ENCODE measurements around the gene IDI2. TPM values are rescaled to one million over a fixed set of nuclear protein-coding genes. Genes with fewer than 3 reads are reported as not detected.

Gene IDI2
- total RNA-seq, 1 experiment from 2014 or later, result 0.08 TPM

GRCh38 chr10:992467-992866, 33.2 kb downstream of the IDI2 start:
- in situ Hi-C loops (cut with HindIII; ENCODE audit: low pct_unique_long_range_greater_than_20kb, low sequenced_read_pairs), result no loop called here

GRCh38 chr10:990808-991207, 34.9 kb downstream of the IDI2 start:
- in situ Hi-C loops (cut with HindIII; ENCODE audit: low pct_unique_long_range_greater_than_20kb, low sequenced_read_pairs), result no loop called here
- no peak for DNase-seq (ENCODE audit: low read depth, low spot score)

More at GRCh38 chr10:992467-992866, 33.2 kb downstream of the IDI2 start:
- no peak for DNase-seq (ENCODE audit: low read depth, low spot score)

- in situ Hi-C loops (cut with HindIII; ENCODE audit: low pct_unique_long_range_greater_than_20kb, low sequenced_read_pairs), result no loop called here
- no peak for DNase-seq (ENCODE audit: low read depth, low spot score)
These were observed 36.8 kb downstream of the IDI2 start for GRCh38 chr10:988667-989545.

- DNase-seq (ENCODE audit: low read depth, low spot score), result peak; percentile 94
- in situ Hi-C loops (cut with HindIII; ENCODE audit: low pct_unique_long_range_greater_than_20kb, low sequenced_read_pairs), result no loop called here
These were observed 37.6 kb downstream of the IDI2 start, which contains the start of gene GTPBP4 for GRCh38 chr10:987870-988666. TSS of gene GTPBP4 (plus strand) at chr10:988434. CDS start at chr10:988480, 46 bp downstream.

- in situ Hi-C loops (cut with HindIII; ENCODE audit: low pct_unique_long_range_greater_than_20kb, low sequenced_read_pairs), result no loop called here
- no peak for DNase-seq (ENCODE audit: low read depth, low spot score)
These were observed 38.1 kb downstream of the IDI2 start for GRCh38 chr10:987620-987869.

GRCh38 chr10:986881-987619, 38.6 kb downstream of the IDI2 start:
- DNase-seq (ENCODE audit: low read depth, low spot score), result no peak
- in situ Hi-C loops (cut with HindIII; ENCODE audit: low pct_unique_long_range_greater_than_20kb, low sequenced_read_pairs), result no loop called here

- in situ Hi-C loops (cut with HindIII; ENCODE audit: low pct_unique_long_range_greater_than_20kb, low sequenced_read_pairs), result no loop called here
- DNase-seq (ENCODE audit: low read depth, low spot score), result no peak
These were observed 39.4 kb downstream of the IDI2 start for GRCh38 chr10:986137-986825.

- no peak for DNase-seq (ENCODE audit: low read depth, low spot score)
- in situ Hi-C loops (cut with HindIII; ENCODE audit: low pct_unique_long_range_greater_than_20kb, low sequenced_read_pairs), result no loop called here
These were observed 40.3 kb downstream of the IDI2 start for GRCh38 chr10:985361-985760.

- no peak for DNase-seq (ENCODE audit: low read depth, low spot score)
- in situ Hi-C loops (cut with HindIII; ENCODE audit: low pct_unique_long_range_greater_than_20kb, low sequenced_read_pairs), result no loop called here
These were observed 41.5 kb downstream of the IDI2 start for GRCh38 chr10:983971-984655.

- DNase-seq (ENCODE audit: low read depth, low spot score), result no peak
- in situ Hi-C loops (cut with HindIII; ENCODE audit: low pct_unique_long_range_greater_than_20kb, low sequenced_read_pairs), result no loop called here
These were observed 42.3 kb downstream of the IDI2 start for GRCh38 chr10:983401-983800.

- DNase-seq (ENCODE audit: low read depth, low spot score), result no peak
- in situ Hi-C loops (cut with HindIII; ENCODE audit: low pct_unique_long_range_greater_than_20kb, low sequenced_read_pairs), result no loop called here
These were observed 45.1 kb downstream of the IDI2 start for GRCh38 chr10:980468-981093.

GRCh38 chr10:978826-979421, 46.7 kb downstream of the IDI2 start:
- in situ Hi-C loops (cut with HindIII; ENCODE audit: low pct_unique_long_range_greater_than_20kb, low sequenced_read_pairs), result no loop called here
- no peak for DNase-seq (ENCODE audit: low read depth, low spot score)

GRCh38 chr10:976316-976715, 49.3 kb downstream of the IDI2 start:
- in situ Hi-C loops (cut with HindIII; ENCODE audit: low pct_unique_long_range_greater_than_20kb, low sequenced_read_pairs), result no loop called here
- DNase-seq (ENCODE audit: low read depth, low spot score), result no peak

GRCh38 chr10:974785-975074, 50.9 kb downstream of the IDI2 start:
- in situ Hi-C loops (cut with HindIII; ENCODE audit: low pct_unique_long_range_greater_than_20kb, low sequenced_read_pairs), result no loop called here
- DNase-seq (ENCODE audit: low read depth, low spot score), result no peak

- in situ Hi-C loops (cut with HindIII; ENCODE audit: low pct_unique_long_range_greater_than_20kb, low sequenced_read_pairs), result no loop called here
- peak; percentile 59 for DNase-seq (ENCODE audit: low read depth, low spot score)
These were observed 51.4 kb downstream of the IDI2 start for GRCh38 chr10:974038-974784.

GRCh38 chr10:972763-973162, 52.9 kb downstream of the IDI2 start:
- no peak for DNase-seq (ENCODE audit: low read depth, low spot score)
- in situ Hi-C loops (cut with HindIII; ENCODE audit: low pct_unique_long_range_greater_than_20kb, low sequenced_read_pairs), result no loop called here
